ENCODE results near the gene RABGAP1L.
"Not testable (repeated sequence)": the region's sequence is repeated elsewhere in the genome, so short reads cannot be mapped to it uniquely, and the experiment has no call there.

The RABGAP1L gene

DNA sequence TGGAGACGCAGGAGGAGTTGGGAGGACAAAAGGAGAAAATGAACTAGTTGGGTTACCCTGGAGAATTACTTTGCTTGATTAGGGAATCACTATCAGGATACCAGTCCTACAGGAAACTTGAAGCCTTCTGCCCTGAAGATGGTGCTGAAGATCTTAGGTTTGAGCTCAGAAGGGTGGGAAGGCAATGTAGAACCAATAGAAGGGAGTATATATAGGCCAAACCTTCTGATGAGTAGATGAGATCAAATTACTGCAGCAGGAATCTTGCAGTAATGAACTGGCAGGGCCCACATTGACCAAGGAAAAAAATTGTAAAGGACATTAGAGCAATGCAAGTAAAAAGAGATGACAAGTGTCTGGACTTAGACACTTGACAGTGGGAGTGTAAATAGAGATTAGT lies 724.1 kb downstream of the RABGAP1L start:
- no peak for DNase-seq (ENCODE audit: low read depth)

DNA sequence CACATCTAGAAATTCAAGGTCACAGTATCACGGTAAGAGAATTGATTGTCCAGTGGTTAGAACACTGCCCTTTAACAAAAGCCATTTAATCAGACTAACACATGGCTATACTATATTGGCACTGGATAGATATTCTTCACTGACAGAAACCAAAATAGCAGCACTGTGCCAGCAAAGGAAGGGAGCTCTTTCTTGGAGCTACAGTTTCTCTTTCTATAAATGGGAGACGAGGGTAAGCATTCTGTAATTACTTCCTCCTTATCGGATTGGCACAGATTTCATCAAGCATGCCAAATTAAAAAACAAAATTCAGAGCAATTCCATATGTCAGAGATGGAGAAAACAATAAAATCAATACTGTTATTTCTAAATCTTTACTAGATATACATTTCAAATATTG lies 724.7 kb downstream of the RABGAP1L start:
- no peak for DNase-seq (ENCODE audit: low read depth)

DNA sequence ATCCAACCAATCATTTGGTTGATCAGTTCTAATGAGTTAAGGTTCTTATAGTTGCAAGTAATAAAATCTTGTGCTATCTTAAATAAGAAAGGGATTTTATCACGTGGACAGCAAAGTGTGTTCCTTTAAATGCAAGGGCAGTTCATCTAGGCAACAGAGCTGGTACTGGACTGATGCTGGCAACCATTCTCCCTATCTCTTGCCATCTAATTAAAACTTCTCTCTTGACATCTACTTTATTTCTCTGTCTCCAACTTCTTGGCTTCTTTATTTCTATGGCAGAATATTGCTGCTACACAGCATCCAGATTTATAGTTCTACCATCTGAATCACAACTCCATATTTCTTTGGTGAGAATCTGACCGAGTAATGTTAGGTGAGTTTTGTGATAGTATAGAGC lies 725.2 kb downstream of the RABGAP1L start:
- no peak for DNase-seq (ENCODE audit: low read depth)

DNA sequence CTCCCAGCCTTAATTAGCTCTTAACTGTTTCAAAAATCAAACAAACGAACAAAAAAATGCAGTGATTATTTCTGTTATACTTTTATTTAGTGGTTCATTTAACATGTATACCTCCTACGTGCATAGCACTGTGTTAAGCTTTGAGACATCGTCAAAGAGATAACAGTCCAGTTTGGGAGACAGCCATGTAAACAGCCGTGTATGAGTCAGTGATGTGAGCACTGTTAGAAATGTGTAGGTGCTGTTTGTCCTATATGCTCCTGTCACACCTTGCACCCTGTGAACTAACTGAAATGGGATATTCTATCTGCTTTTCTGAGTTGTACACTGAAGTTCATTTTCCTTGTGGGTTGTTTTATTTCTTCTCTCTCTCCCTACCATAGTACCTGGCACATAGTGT lies 730.7 kb downstream of the RABGAP1L start:
- no peak for DNase-seq (ENCODE audit: low read depth)

DNA sequence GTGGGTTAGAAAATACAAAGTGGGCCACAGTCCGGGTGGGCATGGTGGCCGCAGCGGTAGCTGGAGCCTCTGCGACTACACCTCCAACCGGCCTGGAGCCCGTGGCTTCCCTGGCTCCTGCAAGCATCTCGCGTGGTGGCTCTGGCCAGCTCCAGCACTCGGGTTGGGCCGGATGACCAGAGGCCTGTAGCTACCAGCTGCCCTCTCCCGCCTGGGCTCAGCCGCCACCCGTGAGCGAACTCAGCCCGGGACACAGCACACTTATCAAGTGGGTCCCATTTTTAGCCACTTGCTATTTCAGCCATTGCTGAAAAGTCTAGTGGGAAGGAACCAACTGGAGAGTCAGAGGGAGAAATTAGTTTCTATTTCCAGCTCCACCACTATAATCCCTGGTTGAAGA lies 732.7 kb downstream of the RABGAP1L start:
- DNase-seq (ENCODE audit: low read depth): no peak

DNA sequence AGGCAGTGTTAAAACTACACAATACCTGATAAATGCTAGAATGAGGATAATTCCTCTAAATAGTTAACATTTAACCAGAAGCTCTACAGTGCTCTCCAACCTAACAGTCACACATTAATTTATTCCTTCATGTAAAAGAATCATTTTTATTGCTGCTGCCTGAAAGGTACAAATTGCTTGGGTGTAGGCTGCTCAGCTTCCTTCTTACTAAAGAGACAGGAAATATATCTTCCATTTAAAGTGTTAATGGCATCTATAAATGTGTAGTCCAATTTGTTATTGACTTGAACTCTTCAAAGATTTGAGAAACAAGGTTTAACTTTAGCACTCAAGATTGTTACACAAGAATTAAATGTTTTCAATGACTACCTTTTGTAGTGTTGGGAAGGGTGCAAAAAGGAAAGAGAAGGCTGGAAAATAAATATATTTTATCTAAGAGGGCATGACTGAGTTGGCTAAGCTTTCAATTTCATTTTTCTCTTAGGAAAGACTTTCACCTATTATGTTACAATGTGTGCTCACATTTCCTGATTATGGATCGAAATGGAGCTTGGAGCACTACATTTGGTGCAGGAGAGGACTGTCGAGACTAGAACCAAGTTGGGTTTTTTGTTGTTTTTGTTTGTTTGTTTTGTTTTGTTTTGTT lies 734.9 kb downstream of the RABGAP1L start:
- DNase-seq (ENCODE audit: low read depth): no peak

DNA sequence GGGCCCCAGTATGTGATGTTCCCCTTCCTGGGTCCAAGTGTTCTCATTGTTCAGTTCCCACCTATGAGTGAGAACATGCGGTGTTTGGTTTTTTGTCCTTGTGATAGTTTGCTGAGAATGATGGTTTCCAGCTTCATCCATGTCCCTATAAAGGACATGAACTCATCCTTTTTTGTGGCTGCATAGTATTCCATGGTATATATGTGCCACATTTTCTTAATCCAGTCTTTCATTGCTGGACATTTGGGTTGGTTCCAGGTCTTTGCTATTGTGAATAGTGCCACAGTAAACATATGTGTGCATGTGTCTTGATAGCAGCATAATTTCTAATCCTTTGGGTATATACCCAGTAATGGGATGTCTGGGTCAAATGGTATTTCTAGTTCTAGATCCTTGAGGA lies 736.3 kb downstream of the RABGAP1L start:
- not testable (repeated sequence) for DNase-seq (ENCODE audit: low read depth)

DNA sequence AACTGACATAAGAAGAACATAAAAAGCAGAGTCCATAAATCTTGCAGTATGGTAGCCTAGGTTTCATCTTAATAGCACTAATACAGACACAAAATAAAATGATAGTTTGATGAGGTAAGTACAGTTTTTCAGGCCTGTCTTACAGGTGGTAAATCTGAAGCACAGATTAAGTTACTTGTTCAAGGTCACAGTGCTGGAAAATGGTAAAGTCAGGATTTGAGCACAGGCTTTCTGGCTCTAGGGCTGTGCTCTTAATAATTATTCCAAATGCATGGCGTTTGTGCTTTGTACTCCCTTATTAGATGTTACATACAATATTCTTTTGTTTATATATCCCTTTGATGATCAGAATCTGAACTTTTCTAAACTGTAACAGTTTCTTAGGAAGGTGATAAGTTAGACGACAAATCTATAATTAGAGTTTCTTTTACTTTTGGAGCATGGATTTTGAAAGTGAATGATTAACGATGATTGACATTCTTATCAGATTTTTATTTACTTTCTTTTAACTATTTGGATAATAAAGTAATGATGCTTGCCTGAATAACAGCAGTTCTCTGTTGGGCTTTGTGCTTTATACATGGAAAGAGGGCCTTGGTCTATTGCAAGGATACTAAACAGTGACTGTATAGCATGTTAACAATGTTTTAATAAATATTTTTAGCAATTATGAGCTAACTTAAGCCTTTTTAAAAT lies 738.9 kb downstream of the RABGAP1L start:
- DNase-seq (ENCODE audit: low read depth): no peak

DNA sequence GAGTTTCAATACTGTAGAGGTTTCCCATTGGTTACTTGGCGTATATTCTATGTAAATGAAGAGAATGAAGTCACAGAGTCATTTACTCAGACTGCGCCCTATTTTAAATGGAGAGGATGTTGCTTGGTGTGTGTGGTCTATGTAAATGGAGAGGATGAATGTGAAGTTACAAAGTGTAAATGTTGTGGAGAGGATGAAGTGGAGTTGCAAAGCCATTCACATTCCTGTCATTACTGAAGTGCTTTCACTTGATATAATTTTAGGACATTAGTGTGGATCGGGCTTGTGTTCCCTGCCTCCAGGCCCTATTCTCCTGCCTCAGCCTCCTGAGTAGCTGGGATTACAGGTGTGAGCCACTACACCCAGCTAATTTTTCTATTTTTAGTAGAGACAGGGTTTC lies 741.0 kb downstream of the RABGAP1L start:
- DNase-seq (ENCODE audit: low read depth): no peak

DNA sequence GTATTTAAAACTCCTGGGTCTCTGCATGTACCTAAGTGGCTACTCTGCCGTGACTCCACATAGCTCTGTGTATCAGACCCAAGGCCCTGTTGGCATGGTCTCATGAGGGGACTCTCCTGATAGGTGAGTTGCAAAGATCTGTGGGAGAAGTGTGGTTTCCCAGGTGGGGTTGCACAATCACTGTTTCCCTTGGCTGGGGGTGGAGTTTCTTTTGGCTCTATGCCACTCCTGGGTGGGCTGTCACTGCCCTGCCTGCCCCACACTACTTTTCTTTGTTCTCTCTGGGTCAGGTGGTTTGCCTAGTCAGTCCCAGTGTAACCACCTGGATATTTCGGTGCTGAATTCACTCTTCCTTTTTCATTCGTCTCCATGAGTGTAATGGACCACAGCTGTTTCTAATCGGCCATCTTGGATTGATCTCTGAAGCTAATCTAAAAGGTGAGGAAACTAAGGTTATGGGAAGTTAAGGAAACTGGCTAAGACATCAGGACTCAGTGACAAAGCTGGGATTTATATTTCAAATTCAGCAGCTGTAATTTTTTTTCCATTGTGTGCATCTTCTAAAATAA lies 743.3 kb downstream of the RABGAP1L start:
- no peak for DNase-seq (ENCODE audit: low read depth)

DNA sequence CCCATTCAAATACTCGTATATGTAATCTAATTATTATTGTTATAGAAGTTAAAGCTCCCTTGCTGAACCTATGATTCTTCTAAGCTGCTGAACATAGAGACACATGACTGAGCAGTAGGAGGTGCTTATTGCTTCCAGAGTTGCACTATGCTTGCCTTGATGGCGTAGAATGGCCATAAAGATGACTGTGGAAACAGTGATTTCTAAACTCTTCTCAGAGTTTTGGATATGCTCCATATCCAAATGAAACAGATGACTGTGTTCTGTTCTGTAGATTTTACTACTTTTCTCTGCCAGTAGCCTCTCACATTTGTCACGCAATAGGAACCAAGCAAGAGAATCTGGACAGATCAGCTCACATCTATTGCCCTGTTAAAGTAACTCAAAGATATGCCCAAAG lies 752.3 kb downstream of the RABGAP1L start:
- DNase-seq (ENCODE audit: low read depth): no peak

DNA sequence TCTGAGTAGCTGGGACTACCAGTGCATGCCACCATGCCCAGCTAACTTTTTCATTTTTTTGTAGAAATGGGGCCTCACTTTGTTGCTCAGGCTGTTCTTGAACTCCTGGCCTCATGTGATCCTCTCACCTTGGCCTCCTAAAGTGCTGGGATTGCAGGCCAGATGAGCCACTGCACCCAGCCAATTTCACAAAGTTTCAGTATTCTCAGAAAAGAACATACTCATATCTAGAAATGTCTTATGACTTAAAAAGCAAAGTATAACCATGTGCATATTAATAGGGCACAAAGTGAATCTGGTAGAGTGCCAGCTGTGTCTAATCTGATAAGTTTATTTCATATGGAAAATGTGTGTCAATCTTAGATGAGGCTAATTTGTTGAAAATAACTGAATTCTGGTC lies 752.9 kb downstream of the RABGAP1L start:
- DNase-seq (ENCODE audit: low read depth): no peak

DNA sequence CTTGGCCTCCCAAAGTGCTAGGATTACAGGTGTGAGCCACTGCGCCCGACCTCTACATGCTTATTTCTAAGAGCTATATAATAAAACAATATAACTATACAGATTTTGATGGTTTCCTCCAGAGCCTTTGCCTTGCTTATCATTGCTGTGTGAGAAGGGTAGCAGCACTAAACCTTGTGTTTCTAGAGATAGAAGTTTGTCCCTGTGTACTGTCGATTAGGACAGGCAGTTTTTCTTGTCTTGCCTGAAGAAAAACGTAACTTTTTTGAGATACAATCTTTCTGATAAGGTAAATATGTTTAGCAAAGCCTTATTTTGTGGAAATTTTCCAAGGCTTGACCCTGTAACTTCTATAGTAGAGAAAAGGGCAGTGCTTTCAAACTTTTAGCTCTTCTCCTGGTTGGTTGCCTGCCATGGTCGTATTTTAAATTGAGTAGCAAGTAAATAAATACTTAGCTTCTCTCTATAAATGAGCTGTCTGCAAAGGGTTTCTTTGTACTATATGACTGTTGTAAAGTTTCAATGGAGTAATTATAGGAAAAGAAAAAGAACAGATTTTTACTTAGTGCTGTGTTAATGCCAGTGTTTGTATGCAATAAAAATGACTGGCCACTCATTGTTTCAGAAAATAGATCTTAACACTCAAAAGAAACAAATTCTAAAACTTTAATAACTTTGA lies 754.0 kb downstream of the RABGAP1L start:
- DNase-seq (ENCODE audit: low read depth): peak; percentile 22

DNA sequence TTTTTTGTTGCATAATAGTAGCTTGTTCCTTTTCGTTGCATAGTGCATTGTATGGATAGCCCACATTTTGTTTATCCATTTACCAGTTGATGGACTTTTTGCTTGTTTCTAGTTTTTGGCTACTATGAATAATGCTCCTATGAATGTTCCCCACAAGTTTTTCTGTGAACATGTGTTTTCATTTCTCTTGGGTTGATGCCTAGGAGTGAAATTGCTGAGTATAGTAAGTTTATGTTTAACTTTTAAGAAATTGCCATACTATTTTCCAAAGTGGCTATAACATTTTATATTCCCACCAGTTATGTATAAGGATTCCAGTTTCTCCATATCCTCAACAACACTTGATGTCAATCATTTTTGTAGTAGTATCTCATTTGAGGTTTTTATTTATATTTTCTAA lies 755.7 kb downstream of the RABGAP1L start:
- DNase-seq (ENCODE audit: low read depth): no peak

DNA sequence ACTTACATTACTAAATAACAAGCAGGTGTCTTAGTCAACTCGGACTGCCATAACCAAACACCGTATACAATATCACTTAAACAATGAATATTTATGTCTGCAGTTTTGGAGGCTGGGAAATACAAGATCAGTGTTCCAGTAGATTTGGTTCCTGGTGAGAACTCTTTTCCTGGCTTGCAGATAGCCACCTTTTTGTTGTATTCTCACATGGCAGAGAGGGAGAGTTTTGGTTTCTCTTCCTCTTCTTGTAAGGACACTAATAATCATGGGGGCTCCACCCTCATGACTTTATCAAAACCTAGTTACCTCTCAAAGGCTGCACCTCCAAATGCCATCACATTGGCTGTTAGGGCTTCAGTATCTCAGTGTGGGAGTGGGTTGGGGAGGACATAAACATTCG lies 757.5 kb downstream of the RABGAP1L start:
- no peak for DNase-seq (ENCODE audit: low read depth)

DNA sequence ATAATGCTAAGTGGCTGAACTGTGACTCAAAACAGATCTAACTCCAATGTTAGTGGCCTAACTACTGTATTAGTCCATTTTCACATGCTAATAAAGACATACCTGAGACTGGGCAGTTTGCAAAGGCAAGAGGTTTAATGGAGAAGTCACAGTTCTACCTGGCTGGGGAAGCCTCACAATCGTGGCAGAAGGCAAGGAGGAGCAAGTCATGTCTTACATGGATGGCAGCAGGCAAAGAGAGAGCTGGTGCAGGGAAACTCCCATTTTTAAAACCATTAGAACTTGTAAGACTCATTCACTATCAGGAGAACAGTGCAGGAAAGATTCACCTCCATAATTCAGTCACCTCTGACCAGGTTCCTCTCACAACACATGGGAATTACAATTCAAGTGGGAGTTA lies 760.8 kb downstream of the RABGAP1L start:
- no peak for DNase-seq (ENCODE audit: low read depth)

DNA sequence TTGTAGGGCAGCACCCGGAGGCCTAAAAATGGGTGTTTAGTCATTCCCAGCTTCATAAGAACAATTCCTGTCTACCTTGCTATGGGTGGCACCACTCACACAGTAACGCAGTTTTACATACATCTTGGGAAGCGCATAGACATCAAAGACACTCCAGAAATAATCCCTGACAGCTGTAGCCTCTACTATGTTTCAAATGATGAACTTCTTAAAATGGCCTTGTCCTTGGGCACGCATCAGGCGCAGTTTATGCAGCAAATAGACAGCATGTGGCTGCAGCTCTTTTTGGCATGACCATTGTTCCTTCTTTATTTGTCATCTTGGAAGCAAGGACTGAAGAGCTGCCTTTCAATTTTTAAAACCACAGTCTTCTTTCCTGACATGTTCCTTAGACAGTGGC lies 762.8 kb downstream of the RABGAP1L start:
- DNase-seq (ENCODE audit: low read depth): no peak

DNA sequence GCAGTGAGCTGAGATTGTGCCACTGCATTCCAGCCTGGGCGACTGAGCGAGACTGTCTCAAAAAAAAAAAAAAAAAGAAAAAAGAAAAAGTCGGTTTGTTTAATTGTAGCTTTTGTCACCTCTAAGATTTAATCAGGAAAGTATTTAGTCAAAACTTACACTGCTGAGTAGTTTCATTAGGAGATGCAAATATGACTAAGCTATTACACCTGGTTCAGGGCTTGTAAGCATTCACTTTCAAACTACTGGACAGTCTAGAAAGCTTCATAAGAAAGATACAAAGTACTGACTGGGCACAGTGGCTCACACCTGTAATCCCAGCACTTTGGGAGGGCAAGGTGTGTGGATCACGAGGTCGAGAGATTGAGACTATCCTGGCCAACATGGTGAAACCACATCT lies 764.5 kb downstream of the RABGAP1L start:
- no peak for DNase-seq (ENCODE audit: low read depth)

DNA sequence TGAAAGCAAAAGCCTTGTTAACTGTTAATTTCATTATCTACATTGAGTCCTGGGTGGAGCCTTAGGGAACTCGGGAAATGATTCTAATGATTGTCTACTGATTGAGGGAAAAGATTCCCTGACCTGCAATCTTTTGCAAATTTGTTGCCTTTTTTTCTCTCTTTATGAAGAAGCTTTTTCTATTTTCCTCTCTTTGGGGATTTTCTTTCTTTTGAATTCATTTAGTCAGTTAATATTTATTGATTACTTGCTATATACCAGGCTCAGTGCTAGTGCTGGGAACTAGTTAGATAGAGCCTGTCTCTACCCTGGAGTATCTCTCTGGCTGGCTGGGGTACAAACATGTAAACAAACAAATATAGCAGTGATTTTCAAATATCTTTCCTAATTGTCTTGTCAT lies 769.2 kb downstream of the RABGAP1L start:
- no peak for DNase-seq (ENCODE audit: low read depth)

DNA sequence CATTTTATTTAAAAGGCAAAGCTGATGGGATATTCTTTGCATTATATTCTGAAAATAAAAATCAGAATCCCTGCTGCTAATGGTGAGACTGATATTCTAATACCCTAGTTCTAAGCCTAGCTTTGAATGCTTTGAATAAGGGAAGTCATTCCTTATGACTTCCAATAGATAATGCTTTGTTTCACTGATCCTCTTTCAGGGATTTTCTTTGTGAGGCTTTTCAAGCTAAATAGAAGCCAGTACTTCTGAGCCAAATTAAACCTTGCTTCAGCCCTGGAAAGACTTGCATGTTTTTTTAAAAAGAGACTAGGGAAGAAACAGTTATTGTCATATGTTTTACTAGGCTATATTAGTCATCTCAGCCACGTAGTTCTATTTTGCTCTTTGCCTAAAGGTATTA lies 771.9 kb downstream of the RABGAP1L start:
- no peak for DNase-seq (ENCODE audit: low read depth)

DNA sequence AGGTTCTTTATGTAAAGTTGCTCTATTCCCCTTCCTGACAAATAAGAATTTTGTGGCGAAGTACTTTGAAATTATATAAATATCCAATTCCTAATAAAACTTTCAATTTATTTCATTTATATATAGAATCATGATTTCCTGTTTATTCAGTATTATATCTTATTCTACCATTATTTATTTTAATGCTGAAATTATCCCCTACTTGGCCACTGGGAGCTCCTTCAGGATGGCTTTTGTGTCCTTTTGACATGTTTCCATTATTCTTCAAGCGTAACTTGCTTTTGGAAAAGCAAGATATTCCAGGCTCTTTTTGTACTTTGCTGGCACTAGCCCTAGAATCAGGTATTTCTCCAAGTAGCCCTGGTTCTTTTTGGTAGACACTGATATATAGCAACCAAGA lies 773.3 kb downstream of the RABGAP1L start:
- no peak for DNase-seq (ENCODE audit: low read depth)

DNA sequence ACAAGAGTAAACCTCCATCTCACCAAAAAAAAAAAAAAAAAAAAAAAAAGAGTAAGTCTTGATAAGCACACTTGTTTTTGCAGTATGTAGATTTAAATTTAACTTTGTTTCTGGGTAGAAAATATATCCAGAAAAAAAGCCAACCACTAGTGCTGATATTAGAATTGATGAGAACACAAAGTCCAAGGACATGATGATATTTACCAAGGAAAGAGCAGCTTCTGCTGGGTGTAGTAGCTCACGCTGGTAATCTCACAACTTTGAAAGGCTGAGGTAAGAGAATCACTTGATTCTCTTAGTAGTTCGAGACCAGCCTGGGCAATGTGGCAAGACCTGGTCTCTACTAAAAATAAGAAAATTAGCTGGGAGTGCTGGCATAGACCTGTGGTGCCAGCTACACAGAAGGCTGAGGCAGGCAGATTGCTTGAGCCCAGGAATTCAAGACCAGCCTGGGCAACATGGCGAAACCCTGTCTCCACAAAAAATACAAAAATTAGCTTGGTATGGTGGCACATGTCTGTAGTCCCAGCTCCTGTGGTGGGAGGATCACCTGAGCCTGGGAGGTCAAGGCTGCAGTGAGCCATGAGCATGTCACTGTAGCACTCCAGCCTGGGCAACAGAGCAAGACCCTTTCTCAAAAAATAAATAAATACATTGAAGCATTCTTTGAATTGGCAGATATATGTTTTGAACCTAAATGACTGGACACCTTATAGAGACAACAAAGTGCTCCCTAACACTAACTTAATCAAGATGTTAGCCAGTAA lies 776.8 kb downstream of the RABGAP1L start:
- no peak for DNase-seq (ENCODE audit: low read depth)
